Ovary (tissue), 9 donors: ENCODE results near the gene SCTR. TPM values are rescaled to one million over a fixed set of nuclear protein-coding genes. Genes with fewer than 3 reads are reported as not detected.

ENCODE experiments used
- DNase-seq, 5 donors: peaks; one replicate each; pipeline ENCODE4 v3.0.0-alpha.2; 2019 to 2020
- H3K27ac ChIP-seq, 2 donors: fragments of 200-600 bp; one replicate each; pipeline versions ENCODE4 v1.5.1 to v1.8.0; 2019 to 2022
- H3K27me3 ChIP-seq: fragments of 200-600 bp; one replicate; pipeline ENCODE4 v1.8.0; 2022
- H3K36me3 ChIP-seq: fragments of 200-600 bp; sonication (generic); one replicate; pipeline ENCODE4 v1.5.1; 2019
- H3K4me1 ChIP-seq: one replicate; pipeline ENCODE4 v1.8.1; 2013; ENCODE audit warnings: mild to moderate bottlenecking, moderate library complexity; ENCODE audit not compliant: insufficient read depth
- H3K4me3 ChIP-seq: fragments of 200-600 bp; sonication (generic); one replicate; pipeline ENCODE4 v1.5.1; 2017
- H3K9me3 ChIP-seq, 2 donors: fragments of 200-600 bp in 1 of 2; sonication (generic) in 1 of 2; one replicate each; pipeline versions ENCODE4 v1.5.1 to v1.8.1; 2013 to 2019; ENCODE audit warnings: mild to moderate bottlenecking in 1 of 2, moderate library complexity in 1 of 2
- CTCF ChIP-seq, 3 donors: fragments of 450-650 bp in 2 of 3; fragments of 200-600 bp in 1 of 3; IDR thresholded peaks; one replicate each; pipeline versions ENCODE4 v1.5.1 to v1.8.0; 2016 to 2022; ENCODE audit warnings: antibody characterized with exemption in 3 of 3, mild to moderate bottlenecking in 1 of 3
- EP300 ChIP-seq: sonication (generic); formaldehyde crosslinking; IDR thresholded peaks from one replicate; pipeline ENCODE4 v1.6.1; 2017; ENCODE audit warnings: antibody characterized with exemption
- POLR2A ChIP-seq: fragments of 450-650 bp; IDR thresholded peaks from one replicate; pipeline ENCODE4 v1.6.1; 2017; ENCODE audit warnings: antibody characterized with exemption, mild to moderate bottlenecking, moderate library complexity
- WGBS, 3 donors: extraction: QIAGEN DNeasy Blood & Tissue Kit in 1 of 3; methylation state at CpG; one replicate each; pipeline versions ENCODE4 v1.1.5 to v1.1.7; 2013 to 2017; 5-methylcytosine and 5-hydroxymethylcytosine counted together
- intact Hi-C, 4 donors: fragments of 100-400 bp; cut with DNase I; formaldehyde crosslinking; loops; one replicate each; pipeline versions ENCODE4 v1.11.0 to v1.15.1; 2022 to 2023
- polyA plus RNA-seq, 2 donors: library from polyadenylated mRNA; stranded (reverse); fragments of 200-250 nt in 1 of 2; fragments of 350-450 nt in 1 of 2; fragmentation: Illumina TruSeq in 1 of 2; extraction: RNeasy Lipid Tissue Mini Kit (QIAGEN cat#74804) in 1 of 2; gene quantifications; one replicate each; pipeline ENCODE4 v1.2.3, GENCODE V29; 2013 to 2014
- total RNA-seq, 7 donors: library from RNA; depleted of rRNA in 2 of 7; stranded (reverse); fragments of >200 nt in 2 of 7; fragmentation: NEBNext Ultra II Directional in 3 of 7; extraction: Animal tissue kit (Norgen Biotek cat#: 25700) in 3 of 7; gene quantifications; one replicate each; pipeline versions ENCODE4 v1.1.0 to v1.2.4, GENCODE V29; 2016 to 2023
- donor health status: DM: no; HTN: no; CAD: no; lungs with moderate emphysema.
- donor health status: DM: no; HTN: no; CAD: no.
- donor health status: Bipolar disorder and iron deficiency.
- donor health status: DM: yes; HTN: yes; CAD: no.
- donor health status: DM: no; HTN: no; CAD: no.
- donor health status: DM: yes; HTN: yes; CAD: no.

SCTR gene
- total and polyA plus RNA-seq, 9 donors: 0.23 to 14.1 (median 0.84) TPM; not detected in 5

- H3K27ac ChIP-seq: no peak overlapping the region
- no peak overlapping the region for H3K4me3 ChIP-seq
- TF ChIP-seq CTCF (IDR thresholded peaks at IDR 0.05) (no peak), EP300 (no peak), POLR2A (no peak)
- intact Hi-C loops: no loop called here
- 37 to 42% (median 40%) methylated on average over 3 of the region's 3 CpGs for WGBS, 3 donors
- H3K4me1 ChIP-seq: no peaks in the 10 kb centered on the region
- DNase-seq: no peak
- H3K27me3 ChIP-seq: no peaks in the 10 kb centered on the region
- H3K9me3 ChIP-seq: no peaks in the 10 kb centered on the region
- H3K36me3 ChIP-seq: no peaks in the 10 kb centered on the region
Measured at GRCh38 chr2:119468154-119468955, 55.9 kb downstream of the SCTR start.

GRCh38 chr2:119466373-119466772, 57.9 kb downstream of the SCTR start:
- no peak overlapping the region for H3K4me3 ChIP-seq
- TF ChIP-seq EP300: no peak
- TF ChIP-seq CTCF (IDR thresholded peaks at IDR 0.05): no peak
- TF ChIP-seq POLR2A: no peak
- no peaks in the 10 kb centered on the region for H3K36me3 ChIP-seq
- no peaks in the 10 kb centered on the region for H3K9me3 ChIP-seq
- no peaks in the 10 kb centered on the region for H3K4me1 ChIP-seq
- H3K27ac ChIP-seq: no peak overlapping the region
- no peaks in the 10 kb centered on the region for H3K27me3 ChIP-seq
- 80 to 87% (median 87%) methylated on average over 4 of the region's 4 CpGs for WGBS, 3 donors
- DNase-seq: no peak
- intact Hi-C loops: no loop called here

GRCh38 chr2:119465687-119466086, 58.6 kb downstream of the SCTR start:
- H3K4me1 ChIP-seq: no peaks in the 10 kb centered on the region
- no peaks in the 10 kb centered on the region for H3K36me3 ChIP-seq
- H3K27ac ChIP-seq: no peak overlapping the region
- intact Hi-C loops: no loop called here
- 87 to 94% (median 90%) methylated on average over 11 of the region's 11 CpGs for WGBS, 3 donors
- H3K27me3 ChIP-seq: no peaks in the 10 kb centered on the region
- no peak overlapping the region for H3K4me3 ChIP-seq
- no peaks in the 10 kb centered on the region for H3K9me3 ChIP-seq
- no peak for DNase-seq
- TF ChIP-seq POLR2A (no peak), EP300 (no peak)

- Histone ChIP-seq H3K27ac (no peak overlapping the region), H3K4me3 (no peak overlapping the region), H3K9me3 (no peaks in the 10 kb centered on the region), H3K27me3 (no peaks in the 10 kb centered on the region), H3K4me1 (no peaks in the 10 kb centered on the region), H3K36me3 (no peaks in the 10 kb centered on the region)
- no peak for TF ChIP-seq POLR2A
- TF ChIP-seq EP300: no peak
- no peak for DNase-seq
- intact Hi-C loops: no loop called here
- 81 to 97% (median 92%) methylated on average over 4 of the region's 4 CpGs for WGBS, 3 donors
Measured at GRCh38 chr2:119464981-119465380, 59.3 kb downstream of the SCTR start.

GRCh38 chr2:119463990-119464389, 60.3 kb downstream of the SCTR start:
- Histone ChIP-seq H3K36me3 (no peaks in the 10 kb centered on the region), H3K4me1 (no peaks in the 10 kb centered on the region), H3K27ac (no peak overlapping the region), H3K4me3 (no peak overlapping the region), H3K9me3 (no peaks in the 10 kb centered on the region), H3K27me3 (no peaks in the 10 kb centered on the region)
- intact Hi-C loops: no loop called here
- no peak for TF ChIP-seq CTCF (IDR thresholded peaks at IDR 0.05)
- DNase-seq: no peak
- WGBS, 3 donors: 79 to 90% (median 87%) methylated on average over 9 of the region's 9 CpGs
